Measurements from ENCODE around the gene AGMO.

Gene AGMO

DNA sequence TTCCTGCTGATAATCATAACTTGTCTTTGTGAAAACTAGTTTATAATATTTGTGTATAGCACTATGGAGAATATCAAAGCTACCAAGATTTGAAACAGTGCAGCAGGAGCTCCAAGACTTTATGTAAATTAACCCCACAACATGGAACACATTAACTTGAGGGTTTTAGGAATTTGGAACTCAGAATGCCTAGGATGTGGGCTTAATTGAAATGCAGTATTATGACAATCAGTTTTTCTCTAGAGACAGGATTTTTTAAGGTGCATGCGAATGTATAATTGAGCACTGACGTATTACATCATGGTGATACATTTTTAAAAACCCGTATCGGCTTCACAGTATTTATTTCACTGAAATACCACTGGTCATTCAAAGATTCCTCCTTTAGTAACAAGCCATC, 346.2 kb downstream of the AGMO start:
- peaks cover 4% of the 10 kb centered on the region for H3K9me3 Mint-ChIP-seq
- no peak overlapping the region for H3K27ac Mint-ChIP-seq
- H3K36me3 Mint-ChIP-seq (ENCODE audit: low read depth) = no peaks in the 10 kb centered on the region
- no peaks in the 10 kb centered on the region for H3K27me3 Mint-ChIP-seq
- no peaks in the 10 kb centered on the region for H3K4me1 Mint-ChIP-seq (ENCODE audit: low read depth)
- H3K4me3 Mint-ChIP-seq = no peak overlapping the region

DNA sequence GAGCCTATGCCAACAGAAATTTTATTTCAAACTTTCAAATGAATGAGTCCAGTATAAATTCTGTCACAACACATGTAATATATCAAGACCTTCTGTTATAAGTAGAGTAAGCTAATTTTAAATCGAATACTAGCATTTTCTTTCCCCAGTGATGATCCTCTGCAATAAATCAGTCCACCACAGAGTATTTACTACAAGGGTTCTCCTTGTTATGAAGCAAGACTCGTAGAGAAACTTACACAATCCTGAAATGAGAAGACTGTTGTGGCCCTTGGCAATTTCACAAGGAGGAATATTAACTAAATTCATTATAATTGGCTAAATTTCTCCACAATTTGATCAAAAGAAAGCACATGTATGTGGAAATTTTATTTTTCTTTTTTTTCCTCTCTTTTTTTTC, 346.8 kb downstream of the AGMO start:
- H3K27ac Mint-ChIP-seq = no peak overlapping the region
- no peaks in the 10 kb centered on the region for H3K4me1 Mint-ChIP-seq (ENCODE audit: low read depth)
- H3K27me3 Mint-ChIP-seq = no peaks in the 10 kb centered on the region
- H3K4me3 Mint-ChIP-seq = no peak overlapping the region
- H3K36me3 Mint-ChIP-seq (ENCODE audit: low read depth) = no peaks in the 10 kb centered on the region
- H3K9me3 Mint-ChIP-seq = peaks cover 4% of the 10 kb centered on the region

DNA sequence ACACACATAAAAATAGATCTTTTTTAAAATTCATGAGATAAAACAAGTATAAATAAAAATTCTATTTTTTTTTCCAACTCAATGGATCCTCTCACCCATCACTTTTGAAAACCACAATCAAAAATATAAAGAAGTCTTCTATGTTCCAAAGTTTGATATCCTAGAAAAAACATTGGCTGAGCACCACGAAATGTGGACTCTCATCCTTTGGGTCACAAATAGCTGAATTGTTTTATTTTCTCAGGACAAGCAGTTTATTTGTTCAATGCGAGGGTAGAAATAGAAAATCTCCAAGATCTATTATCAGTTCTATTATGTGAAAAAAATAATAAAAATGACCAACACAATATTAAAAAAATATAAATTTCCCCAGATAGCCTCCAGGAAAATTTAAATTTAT, 348.7 kb downstream of the AGMO start:
- H3K27ac Mint-ChIP-seq = no peak overlapping the region
- no peaks in the 10 kb centered on the region for H3K4me1 Mint-ChIP-seq (ENCODE audit: low read depth)
- no peaks in the 10 kb centered on the region for H3K27me3 Mint-ChIP-seq
- H3K4me3 Mint-ChIP-seq = no peak overlapping the region
- peaks cover 4% of the 10 kb centered on the region for H3K9me3 Mint-ChIP-seq
- H3K36me3 Mint-ChIP-seq (ENCODE audit: low read depth) = no peaks in the 10 kb centered on the region

DNA sequence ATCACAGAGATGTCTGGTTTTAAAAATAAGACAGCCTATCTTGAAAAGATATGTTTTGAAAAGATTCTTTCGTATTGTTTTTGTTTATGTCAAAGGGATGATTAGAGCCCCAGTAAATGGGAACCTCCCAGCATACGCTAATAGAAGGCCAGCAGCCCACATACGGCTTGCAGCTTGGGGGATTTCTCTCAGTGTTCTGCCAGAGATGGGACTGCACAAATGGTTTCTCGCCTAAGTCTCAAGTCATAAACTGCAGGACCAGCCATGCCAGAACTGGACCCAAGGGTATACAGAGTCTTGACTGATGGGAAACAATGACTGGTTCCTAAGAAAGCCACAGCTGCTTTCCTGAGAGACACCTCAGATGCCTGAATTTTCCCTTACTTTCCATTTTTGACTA, 352.4 kb downstream of the AGMO start:
- Mint-ChIP-seq H3K9me3 (no peaks in the 10 kb centered on the region), H3K36me3 (ENCODE audit: low read depth) (no peaks in the 10 kb centered on the region), H3K27ac (no peak overlapping the region), H3K4me3 (no peak overlapping the region), H3K4me1 (ENCODE audit: low read depth) (no peaks in the 10 kb centered on the region), H3K27me3 (no peaks in the 10 kb centered on the region)

DNA sequence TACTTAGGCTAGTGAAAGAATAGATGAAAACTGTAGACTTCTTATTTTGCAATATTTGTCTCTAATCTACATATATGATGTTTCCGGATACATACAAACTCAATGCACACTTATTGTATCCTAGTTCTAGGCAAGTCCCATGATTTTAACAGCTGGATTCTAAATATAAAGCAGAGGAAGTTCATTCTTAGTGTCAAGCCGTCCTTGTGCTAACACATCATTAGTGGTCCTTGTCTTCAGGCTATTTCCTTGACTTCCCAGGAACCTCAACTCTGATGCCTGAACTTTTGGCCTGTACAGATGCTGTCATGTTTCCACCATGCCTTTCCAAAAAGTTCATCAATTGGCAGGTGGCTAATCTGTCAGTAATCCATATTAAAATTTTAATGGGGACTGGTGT, 357.4 kb downstream of the AGMO start:
- Mint-ChIP-seq H3K9me3 (no peaks in the 10 kb centered on the region), H3K36me3 (ENCODE audit: low read depth) (no peaks in the 10 kb centered on the region), H3K27me3 (no peaks in the 10 kb centered on the region), H3K4me3 (no peak overlapping the region), H3K4me1 (ENCODE audit: low read depth) (no peaks in the 10 kb centered on the region), H3K27ac (no peak overlapping the region)

DNA sequence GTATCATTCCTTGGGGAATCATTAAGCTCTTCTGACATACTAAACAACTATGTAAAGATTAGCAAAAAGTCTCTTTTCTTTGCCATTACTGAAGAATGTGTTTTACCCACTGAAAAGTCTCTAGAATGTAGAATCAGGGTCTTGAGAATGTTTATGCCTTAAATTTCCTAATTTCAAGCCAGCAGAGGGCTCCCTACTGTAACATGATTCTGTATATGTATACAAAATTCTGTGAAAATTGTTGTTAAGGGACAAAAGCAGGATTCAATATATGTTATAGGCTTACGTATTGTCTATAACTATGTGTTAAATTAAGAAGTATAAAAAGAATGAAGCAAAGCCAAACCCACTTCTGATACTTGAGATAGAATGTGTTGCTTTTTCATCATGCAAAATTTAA, 362.3 kb downstream of the AGMO start:
- no peak overlapping the region for H3K4me3 Mint-ChIP-seq
- H3K36me3 Mint-ChIP-seq (ENCODE audit: low read depth) = no peaks in the 10 kb centered on the region
- no peaks in the 10 kb centered on the region for H3K4me1 Mint-ChIP-seq (ENCODE audit: low read depth)
- H3K27ac Mint-ChIP-seq = no peak overlapping the region
- H3K27me3 Mint-ChIP-seq = no peaks in the 10 kb centered on the region
- peaks cover 5% of the 10 kb centered on the region for H3K9me3 Mint-ChIP-seq

DNA sequence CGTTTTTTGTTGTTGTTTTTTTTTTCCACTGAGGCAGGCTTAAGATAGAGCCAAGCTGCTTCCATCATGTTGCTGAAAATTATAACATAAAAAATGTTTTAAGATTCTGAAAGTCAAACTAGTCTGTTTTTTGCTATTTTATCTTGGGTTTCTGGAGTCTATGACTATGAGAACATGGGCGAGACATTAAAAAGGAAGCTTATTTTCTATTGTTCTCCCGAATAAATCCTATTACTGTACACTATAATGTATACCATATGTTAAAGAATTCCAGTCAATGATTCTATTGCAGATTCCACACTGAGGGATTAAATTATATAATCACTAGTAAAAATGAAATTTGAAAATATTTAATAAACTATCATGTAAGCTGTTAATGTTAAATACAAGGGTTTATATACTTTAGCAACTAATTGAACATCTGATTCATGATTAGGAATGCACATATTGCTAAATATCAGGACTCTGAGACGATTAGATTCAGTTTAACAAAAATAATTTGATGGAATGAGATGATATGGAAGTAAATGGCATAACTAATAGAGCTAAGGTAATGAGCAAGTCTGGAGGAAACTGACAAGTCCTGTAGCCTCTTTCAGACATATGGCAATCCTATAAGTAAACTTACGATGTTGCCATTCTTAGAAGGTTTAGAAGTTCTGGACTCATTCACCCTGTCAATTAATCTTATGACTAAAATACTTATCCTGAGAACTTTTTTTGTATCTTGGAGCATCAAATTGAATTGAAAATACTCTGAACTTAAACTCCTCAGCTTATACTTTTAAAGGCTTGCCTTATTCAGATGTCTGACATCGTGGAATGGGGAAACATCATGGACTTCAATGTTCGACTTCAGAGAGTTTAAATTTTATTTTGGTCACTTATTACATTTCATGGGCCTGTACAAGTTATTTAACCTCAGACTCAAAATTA, 364.5 kb downstream of the AGMO start:
- no peak overlapping the region for H3K27ac Mint-ChIP-seq
- no peaks in the 10 kb centered on the region for H3K36me3 Mint-ChIP-seq (ENCODE audit: low read depth)
- H3K27me3 Mint-ChIP-seq = no peaks in the 10 kb centered on the region
- no peaks in the 10 kb centered on the region for H3K4me1 Mint-ChIP-seq (ENCODE audit: low read depth)
- H3K9me3 Mint-ChIP-seq = peaks cover 5% of the 10 kb centered on the region
- H3K4me3 Mint-ChIP-seq = no peak overlapping the region

DNA sequence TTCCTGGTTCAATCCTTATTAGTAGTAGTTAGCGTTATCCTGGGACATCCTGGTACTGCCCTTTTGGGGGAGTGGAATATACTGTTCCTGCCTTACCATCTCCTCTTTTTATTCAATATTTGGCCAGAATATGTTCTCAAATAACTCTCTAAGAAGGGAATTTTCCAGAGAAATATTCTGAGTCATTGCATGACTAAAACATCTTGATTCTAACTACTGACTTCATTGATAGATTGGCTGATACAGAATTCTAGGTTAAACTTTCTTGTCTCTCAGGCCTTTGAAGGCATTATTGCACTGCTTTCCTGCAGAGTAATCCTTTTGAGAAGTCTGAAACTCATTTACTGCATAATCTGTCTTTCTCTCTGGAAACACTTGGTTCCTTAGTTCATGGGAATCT, 383.8 kb downstream of the AGMO start:
- Mint-ChIP-seq H3K27me3 (no peaks in the 10 kb centered on the region), H3K27ac (no peak overlapping the region), H3K36me3 (ENCODE audit: low read depth) (no peaks in the 10 kb centered on the region), H3K9me3 (no peaks in the 10 kb centered on the region), H3K4me1 (ENCODE audit: low read depth) (no peaks in the 10 kb centered on the region), H3K4me3 (no peak overlapping the region)

DNA sequence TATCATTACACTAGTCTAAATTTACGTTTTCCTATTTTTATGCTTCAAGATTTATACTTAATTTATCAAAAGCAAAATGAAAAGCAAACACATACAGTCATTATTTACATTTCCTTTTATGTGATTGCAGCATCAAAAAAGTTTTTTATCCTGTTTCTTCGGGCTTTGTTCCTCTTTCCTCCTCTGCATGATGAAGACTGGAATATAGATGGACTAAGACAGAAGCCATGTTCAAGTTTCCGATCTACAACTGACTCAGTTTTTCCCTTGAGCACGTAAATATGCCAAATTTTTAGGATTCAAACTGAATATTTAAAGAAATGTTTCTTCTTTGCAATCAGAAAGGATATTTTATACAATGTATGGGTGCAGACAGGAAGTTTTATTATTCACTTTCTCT, 385.7 kb downstream of the AGMO start:
- no peaks in the 10 kb centered on the region for H3K27me3 Mint-ChIP-seq
- H3K36me3 Mint-ChIP-seq (ENCODE audit: low read depth) = no peaks in the 10 kb centered on the region
- H3K9me3 Mint-ChIP-seq = peaks cover 5% of the 10 kb centered on the region
- no peaks in the 10 kb centered on the region for H3K4me1 Mint-ChIP-seq (ENCODE audit: low read depth)
- H3K4me3 Mint-ChIP-seq = no peak overlapping the region
- no peak overlapping the region for H3K27ac Mint-ChIP-seq

DNA sequence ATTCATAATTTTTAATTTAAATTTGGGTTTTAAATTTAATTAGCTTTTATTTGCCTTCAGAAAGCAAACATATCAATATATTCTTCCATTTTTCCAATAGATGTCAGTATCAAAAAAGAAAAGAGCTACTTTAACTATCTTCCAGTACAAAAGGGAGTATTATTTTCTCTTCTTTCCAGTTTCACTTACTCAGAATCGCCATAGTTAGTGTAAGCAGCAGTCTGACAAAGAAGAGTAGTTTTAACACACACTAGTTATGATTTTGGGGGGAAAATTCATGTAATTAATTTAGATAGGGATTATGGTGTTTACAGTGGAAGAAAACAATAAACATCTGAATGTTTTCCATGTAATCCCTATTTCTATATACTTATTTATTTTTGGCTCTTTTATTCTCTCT, 386.7 kb downstream of the AGMO start:
- Mint-ChIP-seq H3K27me3 (no peaks in the 10 kb centered on the region), H3K4me1 (ENCODE audit: low read depth) (no peaks in the 10 kb centered on the region), H3K9me3 (peaks cover 5% of the 10 kb centered on the region), H3K27ac (no peak overlapping the region), H3K36me3 (ENCODE audit: low read depth) (no peaks in the 10 kb centered on the region), H3K4me3 (no peak overlapping the region)

DNA sequence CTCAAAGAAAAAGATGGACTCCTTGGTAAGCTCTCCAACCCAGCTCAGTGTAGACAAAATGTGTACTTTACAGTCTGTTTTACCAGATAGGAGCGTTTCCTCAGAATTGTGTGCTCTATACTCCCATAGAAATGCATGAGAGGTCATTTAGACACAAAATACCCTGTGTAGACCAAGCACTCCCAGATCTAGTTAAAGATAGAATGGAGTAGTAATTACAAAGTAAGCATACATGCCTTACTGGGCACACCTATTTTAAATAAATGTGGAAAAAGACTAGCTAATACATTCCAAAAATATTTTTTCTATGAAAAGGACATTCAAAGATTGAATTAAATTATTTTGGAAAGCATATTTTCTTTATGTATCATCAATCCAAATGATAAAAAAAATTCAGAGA, 387.3 kb downstream of the AGMO start:
- Mint-ChIP-seq H3K36me3 (ENCODE audit: low read depth) (no peaks in the 10 kb centered on the region), H3K27me3 (no peaks in the 10 kb centered on the region), H3K9me3 (peaks cover 5% of the 10 kb centered on the region), H3K4me1 (ENCODE audit: low read depth) (no peaks in the 10 kb centered on the region), H3K4me3 (no peak overlapping the region), H3K27ac (no peak overlapping the region)

DNA sequence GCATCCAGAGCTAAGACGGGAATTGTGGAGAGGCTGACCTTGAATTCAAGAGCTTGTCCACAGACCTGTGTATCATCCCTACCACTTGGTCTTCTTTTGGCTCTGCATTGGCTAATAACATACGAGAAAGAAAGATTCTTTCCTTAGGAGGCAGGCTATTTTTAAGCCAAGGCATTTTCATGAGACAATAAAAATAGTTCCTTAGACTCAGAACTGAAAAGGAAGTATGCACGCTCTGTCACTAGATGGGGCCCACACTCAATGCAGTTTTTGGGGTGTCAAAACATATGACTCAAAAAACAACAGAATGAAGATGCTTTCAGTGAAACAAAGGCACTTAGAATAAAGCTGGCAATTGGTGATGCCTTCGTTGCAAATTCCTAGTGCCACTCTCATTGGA, 393.3 kb downstream of the AGMO start:
- Mint-ChIP-seq H3K27ac (no peak overlapping the region), H3K4me1 (ENCODE audit: low read depth) (no peaks in the 10 kb centered on the region)

DNA sequence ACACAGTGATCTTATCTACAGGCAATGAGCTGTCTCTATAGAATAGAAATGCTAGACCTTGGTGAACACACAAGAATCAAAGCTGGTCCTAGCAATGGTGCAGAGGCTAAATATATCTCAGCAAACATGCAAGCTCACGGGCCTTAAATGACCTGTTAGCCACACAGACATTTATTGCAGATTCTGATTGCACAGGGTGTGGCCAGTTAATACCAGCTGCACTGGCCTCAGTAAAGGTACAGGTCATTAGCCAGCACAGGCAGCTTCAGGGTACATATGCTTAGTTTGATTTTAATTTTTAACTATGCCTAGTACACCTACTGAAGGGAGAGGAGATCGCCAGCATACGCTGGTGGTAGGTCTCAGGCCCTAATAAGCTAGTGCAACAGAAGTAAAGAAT, 393.9 kb downstream of the AGMO start:
- Mint-ChIP-seq H3K27me3 (no peaks in the 10 kb centered on the region), H3K27ac (no peak overlapping the region), H3K4me1 (ENCODE audit: low read depth) (no peaks in the 10 kb centered on the region), H3K9me3 (peaks cover 16% of the 10 kb centered on the region), H3K4me3 (no peak overlapping the region), H3K36me3 (ENCODE audit: low read depth) (no peaks in the 10 kb centered on the region)

More for the DNA sequence above, 393.3 kb downstream of the AGMO start:
- H3K27me3 Mint-ChIP-seq = no peaks in the 10 kb centered on the region
- H3K9me3 Mint-ChIP-seq = peaks cover 16% of the 10 kb centered on the region
- no peak overlapping the region for H3K4me3 Mint-ChIP-seq
- H3K36me3 Mint-ChIP-seq (ENCODE audit: low read depth) = no peaks in the 10 kb centered on the region

DNA sequence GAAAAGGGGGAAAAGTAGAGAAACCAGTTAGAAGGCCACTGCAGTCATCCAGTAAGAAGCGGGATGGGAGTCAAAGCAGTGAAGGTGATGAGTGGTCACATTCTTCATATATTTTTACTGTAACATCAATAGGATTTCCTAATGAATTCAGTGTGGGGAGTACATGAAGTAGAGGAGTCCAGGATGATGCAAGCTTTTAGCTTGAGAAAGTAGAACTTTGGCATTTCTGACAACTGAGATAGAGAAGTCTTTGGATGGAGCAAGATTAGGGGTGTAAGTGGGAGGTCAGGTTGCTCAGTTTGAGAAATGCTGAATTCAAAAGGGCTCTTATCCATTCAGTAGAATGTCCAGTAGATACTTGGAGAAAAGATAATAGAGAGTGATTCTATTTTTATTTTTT, 395.2 kb downstream of the AGMO start:
- H3K27ac Mint-ChIP-seq = no peak overlapping the region
- no peak overlapping the region for H3K4me3 Mint-ChIP-seq
- H3K27me3 Mint-ChIP-seq = no peaks in the 10 kb centered on the region
- H3K36me3 Mint-ChIP-seq (ENCODE audit: low read depth) = no peaks in the 10 kb centered on the region
- H3K4me1 Mint-ChIP-seq (ENCODE audit: low read depth) = no peaks in the 10 kb centered on the region
- peaks cover 11% of the 10 kb centered on the region for H3K9me3 Mint-ChIP-seq

DNA sequence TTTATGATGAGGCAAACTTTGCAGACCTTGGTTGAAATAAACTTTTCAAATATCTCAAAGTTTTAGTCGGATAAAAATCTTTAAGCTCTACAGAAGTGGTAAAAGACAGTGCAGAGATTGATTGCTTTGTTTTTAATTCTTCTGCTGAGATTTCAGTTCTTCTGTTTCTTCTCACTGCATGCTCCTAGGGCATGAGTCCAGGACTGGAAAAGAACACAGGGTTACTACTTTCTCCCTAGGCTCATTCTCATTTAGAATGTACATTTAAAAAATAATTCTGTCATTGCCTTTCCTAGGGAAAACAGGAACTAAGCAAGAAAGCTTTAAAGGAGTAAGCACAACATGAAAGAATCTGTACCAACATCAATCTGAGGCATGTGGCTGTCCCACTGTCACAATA, 402.6 kb downstream of the AGMO start:
- no peaks in the 10 kb centered on the region for H3K36me3 Mint-ChIP-seq (ENCODE audit: low read depth)
- H3K4me1 Mint-ChIP-seq (ENCODE audit: low read depth) = no peaks in the 10 kb centered on the region
- H3K4me3 Mint-ChIP-seq = no peak overlapping the region

More for the DNA sequence above, 402.6 kb downstream of the AGMO start:
- Mint-ChIP-seq H3K27me3 (no peaks in the 10 kb centered on the region), H3K27ac (no peak overlapping the region), H3K9me3 (peaks cover 5% of the 10 kb centered on the region)
